Measurements from ENCODE around the gene NRG3.

DNA sequence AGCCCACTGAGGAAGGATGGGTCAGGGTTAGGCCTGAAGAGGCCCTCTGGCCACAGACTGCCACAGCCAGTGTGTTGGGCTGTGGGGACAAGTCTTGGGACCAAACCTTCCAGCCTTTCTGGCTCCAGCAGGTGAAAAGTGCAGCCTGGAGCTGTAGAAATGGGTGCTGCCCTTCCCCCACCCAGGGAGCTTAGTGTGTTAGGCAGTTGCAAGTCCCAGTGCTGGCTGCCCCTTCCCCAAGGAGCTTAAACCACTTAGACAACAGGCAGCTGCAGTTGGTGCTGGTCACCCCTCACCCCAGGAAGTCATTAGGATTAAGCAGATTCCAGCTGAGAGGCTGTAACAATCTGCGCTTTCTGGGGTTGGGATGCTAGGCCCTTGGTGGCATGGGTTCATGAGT lies 563.3 kb downstream of the NRG3 start:
- TF ChIP-seq, protein P1, sequence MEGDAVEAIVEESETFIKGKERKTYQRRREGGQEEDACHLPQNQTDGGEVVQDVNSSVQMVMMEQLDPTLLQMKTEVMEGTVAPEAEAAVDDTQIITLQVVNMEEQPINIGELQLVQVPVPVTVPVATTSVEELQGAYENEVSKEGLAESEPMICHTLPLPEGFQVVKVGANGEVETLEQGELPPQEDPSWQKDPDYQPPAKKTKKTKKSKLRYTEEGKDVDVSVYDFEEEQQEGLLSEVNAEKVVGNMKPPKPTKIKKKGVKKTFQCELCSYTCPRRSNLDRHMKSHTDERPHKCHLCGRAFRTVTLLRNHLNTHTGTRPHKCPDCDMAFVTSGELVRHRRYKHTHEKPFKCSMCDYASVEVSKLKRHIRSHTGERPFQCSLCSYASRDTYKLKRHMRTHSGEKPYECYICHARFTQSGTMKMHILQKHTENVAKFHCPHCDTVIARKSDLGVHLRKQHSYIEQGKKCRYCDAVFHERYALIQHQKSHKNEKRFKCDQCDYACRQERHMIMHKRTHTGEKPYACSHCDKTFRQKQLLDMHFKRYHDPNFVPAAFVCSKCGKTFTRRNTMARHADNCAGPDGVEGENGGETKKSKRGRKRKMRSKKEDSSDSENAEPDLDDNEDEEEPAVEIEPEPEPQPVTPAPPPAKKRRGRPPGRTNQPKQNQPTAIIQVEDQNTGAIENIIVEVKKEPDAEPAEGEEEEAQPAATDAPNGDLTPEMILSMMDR (IDR thresholded peaks at IDR 0.05), result no peak
- TF ChIP-seq POLR2A (IDR thresholded peaks at IDR 0.05) (no peak), EP300 (IDR thresholded peaks at IDR 0.05) (no peak)

Measured in tibial nerve (tissue), 4 donors.